Naive B cell (primary cell): ENCODE measurements around the gene CFAP44. TPM values are rescaled to one million over a fixed set of nuclear protein-coding genes. Genes with fewer than 3 reads are reported as not detected.

ENCODE experiments used
- ATAC-seq, 2 donors: fragments of 150-1000 bp; cut with Tn5 transposase; 2 replicates each; pipeline ENCODE4 v1.10.0; 2021; ENCODE audit warnings: low read depth in 2 of 2, mild to moderate bottlenecking in 2 of 2, moderate library complexity in 2 of 2
- DNase-seq: peaks from one replicate; pipeline ENCODE4 v3.0.0; 2022
- H3K27ac Mint-ChIP-seq, 6 donors: one replicate each; pipeline ENCODE4 v1.8.0; 2020 to 2022; ENCODE audit warnings: mild to moderate bottlenecking in 6 of 6, mixed read lengths in 6 of 6, moderate library complexity in 5 of 6, inconsistent platforms in 2 of 6
- H3K27me3 Mint-ChIP-seq, 3 donors: one replicate each; pipeline ENCODE4 v1.8.0; 2021 to 2022; ENCODE audit warnings: mixed read lengths in 3 of 3, mild to moderate bottlenecking in 1 of 3
- H3K36me3 Mint-ChIP-seq, 2 donors: one replicate each; pipeline ENCODE4 v1.8.0; 2020 to 2022; ENCODE audit warnings: mixed read lengths in 2 of 2, inconsistent platforms in 1 of 2, mild to moderate bottlenecking in 1 of 2
- H3K4me1 Mint-ChIP-seq, 3 donors: one replicate each; pipeline ENCODE4 v1.8.0; 2020 to 2022; ENCODE audit warnings: mixed read lengths in 3 of 3, inconsistent platforms in 1 of 3, mild to moderate bottlenecking in 1 of 3, moderate library complexity in 1 of 3
- H3K4me3 Mint-ChIP-seq, 8 donors: one replicate each; pipeline ENCODE4 v1.8.0; 2020 to 2022; ENCODE audit warnings: mild to moderate bottlenecking in 8 of 8, mixed read lengths in 8 of 8, moderate library complexity in 8 of 8, inconsistent platforms in 2 of 8
- H3K9me3 Mint-ChIP-seq, 7 donors: one replicate each; pipeline ENCODE4 v1.8.0; 2020 to 2022; ENCODE audit warnings: mixed read lengths in 7 of 7, mild to moderate bottlenecking in 5 of 7, inconsistent platforms in 2 of 7, moderate library complexity in 1 of 7
- polyA plus RNA-seq, 6 donors: library from polyadenylated mRNA; unstranded; fragments of 300-500 nt; fragmentation: Illumina TruSeq; gene quantifications; one replicate each; pipeline ENCODE4 v1.2.3, GENCODE V29; 2021; ENCODE audit warnings: low read depth in 6 of 6

CFAP44 gene
- polyA plus RNA-seq, 6 donors from 2014 or later: 0.25 to 3.7 (median 0.56) TPM; not detected in 1

- ATAC-seq: no peak
- H3K36me3 Mint-ChIP-seq: peaks cover 0 to 28% of the 10 kb centered on the region in 2 donors
- no peak overlapping the region for H3K27ac Mint-ChIP-seq
- DNase-seq: no peak
- H3K4me3 Mint-ChIP-seq: no peak overlapping the region
- no peaks in the 10 kb centered on the region for H3K4me1 Mint-ChIP-seq
- no peaks in the 10 kb centered on the region for H3K9me3 Mint-ChIP-seq
- H3K27me3 Mint-ChIP-seq: no peaks in the 10 kb centered on the region
Observed at GRCh38 chr3:113436809-113437208, 4.5 kb downstream of the CFAP44 start.

DNA sequence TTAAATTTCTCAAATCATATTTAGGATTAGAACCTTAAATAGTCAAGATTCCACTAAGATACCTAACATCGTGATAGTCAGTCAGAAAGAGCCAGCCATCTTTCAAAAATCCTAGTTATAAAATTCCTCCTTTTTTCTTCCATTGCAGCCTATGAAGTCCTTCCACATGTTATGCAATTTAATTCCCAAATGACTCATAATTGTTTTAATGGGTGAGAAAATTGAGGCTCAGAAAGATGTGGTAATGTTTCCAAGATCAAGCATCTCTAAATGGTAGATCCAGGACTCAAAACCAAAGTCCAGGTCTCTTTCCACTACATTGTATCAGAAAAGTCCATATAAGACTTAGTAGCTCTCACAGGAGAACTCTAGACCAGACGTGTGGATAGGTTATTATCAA is 9.5 kb downstream of the CFAP44 start:
- Mint-ChIP-seq H3K4me3 (no peak overlapping the region), H3K27me3 (no peaks in the 10 kb centered on the region), H3K27ac (no peak overlapping the region), H3K9me3 (peaks cover 0 to 9% (median 4%) of the 10 kb centered on the region in 7 donors), H3K36me3 (peaks cover 24 to 42% of the 10 kb centered on the region in 2 donors), H3K4me1 (no peaks in the 10 kb centered on the region)
- DNase-seq (no peak), ATAC-seq (no peak)

GRCh38 chr3:113428581-113428980 is 12.7 kb downstream of the CFAP44 start:
- no peak overlapping the region for H3K4me3 Mint-ChIP-seq
- H3K4me1 Mint-ChIP-seq: peaks cover 5 to 11% (median 7%) of the 10 kb centered on the region in 3 donors
- no peaks in the 10 kb centered on the region for H3K27me3 Mint-ChIP-seq
- no peak overlapping the region for H3K27ac Mint-ChIP-seq
- peaks cover 34 to 48% of the 10 kb centered on the region in 2 donors for H3K36me3 Mint-ChIP-seq
- ATAC-seq (no peak), DNase-seq (no peak)
- H3K9me3 Mint-ChIP-seq: peaks cover 6 to 33% (median 25%) of the 10 kb centered on the region in 7 donors

DNA sequence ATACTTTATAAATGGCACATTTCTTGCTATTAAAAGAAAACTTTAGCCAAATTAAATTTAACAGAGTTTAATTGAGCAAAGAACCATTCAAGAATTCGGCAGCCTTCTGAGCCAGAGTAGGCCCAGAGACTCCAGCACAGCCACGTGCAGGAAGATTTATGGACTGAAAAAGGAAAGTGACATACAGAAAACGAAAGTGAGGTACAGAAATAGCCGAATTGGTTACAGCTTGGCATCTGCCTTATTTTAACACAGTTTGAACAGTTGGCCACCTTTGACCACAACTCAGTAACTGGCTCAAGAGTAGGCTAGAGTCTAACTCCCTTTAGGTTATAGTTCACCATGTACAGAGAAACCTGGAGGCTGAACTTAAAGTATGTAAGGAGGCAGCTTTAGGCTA is 17.6 kb downstream of the CFAP44 start:
- Mint-ChIP-seq H3K4me1 (peaks cover 26 to 32% (median 28%) of the 10 kb centered on the region in 3 donors), H3K9me3 (peaks cover 6 to 33% (median 30%) of the 10 kb centered on the region in 7 donors), H3K27ac (peak overlapping the region in 4 of 6 donors; percentile 4 to 84 (median 76)), H3K4me3 (peak overlapping the region in 5 of 8 donors; percentile 3 to 51 (median 23)), H3K36me3 (peaks cover 27 to 38% of the 10 kb centered on the region in 2 donors), H3K27me3 (no peaks in the 10 kb centered on the region)
- peak; percentile 52 to 72 for ATAC-seq
- DNase-seq: no peak

GRCh38 chr3:113421082-113421481 is 20.2 kb downstream of the CFAP44 start:
- H3K27me3 Mint-ChIP-seq: no peaks in the 10 kb centered on the region
- peaks cover 6 to 19% of the 10 kb centered on the region in 2 donors for H3K36me3 Mint-ChIP-seq
- DNase-seq (peak; percentile 12), ATAC-seq (peak; percentile 64 to 72)
- H3K4me3 Mint-ChIP-seq: peak overlapping the region in 3 of 8 donors; percentile 4 to 30 (median 10)
- H3K9me3 Mint-ChIP-seq: peaks cover 0 to 23% (median 17%) of the 10 kb centered on the region in 7 donors
- H3K27ac Mint-ChIP-seq: peak overlapping the region in 3 of 6 donors; percentile 19 to 49 (median 29)
- H3K4me1 Mint-ChIP-seq: peaks cover 26 to 32% (median 28%) of the 10 kb centered on the region in 3 donors

- Mint-ChIP-seq H3K4me3 (no peak overlapping the region), H3K27ac (no peak overlapping the region), H3K36me3 (peaks cover 10 to 11% of the 10 kb centered on the region in 2 donors), H3K27me3 (no peaks in the 10 kb centered on the region), H3K9me3 (peaks cover 8 to 38% (median 29%) of the 10 kb centered on the region in 7 donors), H3K4me1 (peaks cover 0 to 4% (median 0%) of the 10 kb centered on the region in 3 donors)
- ATAC-seq: no peak
- no peak for DNase-seq
Observed at GRCh38 chr3:113409676-113410075, 31.6 kb downstream of the CFAP44 start.

- Mint-ChIP-seq H3K4me3 (no peak overlapping the region), H3K4me1 (peaks cover 0 to 4% (median 0%) of the 10 kb centered on the region in 3 donors)
Observed at GRCh38 chr3:113405180-113405579, 36.1 kb downstream of the CFAP44 start.

GRCh38 chr3:113404637-113405036 is 36.7 kb downstream of the CFAP44 start:
- no peaks in the 10 kb centered on the region for H3K9me3 Mint-ChIP-seq
- H3K4me3 Mint-ChIP-seq: no peak overlapping the region
- peaks cover 0 to 4% (median 0%) of the 10 kb centered on the region in 3 donors for H3K4me1 Mint-ChIP-seq
- ATAC-seq: no peak
- no peak for DNase-seq
- peaks cover 19 to 26% of the 10 kb centered on the region in 2 donors for H3K36me3 Mint-ChIP-seq
- no peaks in the 10 kb centered on the region for H3K27me3 Mint-ChIP-seq
- H3K27ac Mint-ChIP-seq: no peak overlapping the region

More at GRCh38 chr3:113405180-113405579, 36.1 kb downstream of the CFAP44 start:
- H3K27ac Mint-ChIP-seq: peak overlapping the region in 2 of 6 donors; percentile 9 to 28
- no peak for DNase-seq
- peaks cover 19 to 20% of the 10 kb centered on the region in 2 donors for H3K36me3 Mint-ChIP-seq
- H3K9me3 Mint-ChIP-seq: peaks cover 0 to 2% (median under 1%) of the 10 kb centered on the region in 7 donors
- H3K27me3 Mint-ChIP-seq: no peaks in the 10 kb centered on the region
- ATAC-seq: no peak

Other genes with a start within 250 kb of the CFAP44 start
- not detected for gene BOC, start 229.9 kb downstream of the CFAP44 start, polyA plus RNA-seq
- gene SPICE1, start 73.7 kb upstream of the CFAP44 start, polyA plus RNA-seq: 1 to 10 TPM; 3.3 to 7.4 (median 6.1) TPM
- gene SIDT1, start 91.1 kb upstream of the CFAP44 start, polyA plus RNA-seq: 100 to 1,000 TPM in 1 of 6 donors, 10 to 100 TPM in 5; 34.9 to 116 (median 54.8) TPM